ENCODE data around the gene IL10RB.
"Not testable (repeated sequence)": the region's sequence is repeated elsewhere in the genome, so short reads cannot be mapped to it uniquely, and the experiment has no call there.

Gene IL10RB

DNA sequence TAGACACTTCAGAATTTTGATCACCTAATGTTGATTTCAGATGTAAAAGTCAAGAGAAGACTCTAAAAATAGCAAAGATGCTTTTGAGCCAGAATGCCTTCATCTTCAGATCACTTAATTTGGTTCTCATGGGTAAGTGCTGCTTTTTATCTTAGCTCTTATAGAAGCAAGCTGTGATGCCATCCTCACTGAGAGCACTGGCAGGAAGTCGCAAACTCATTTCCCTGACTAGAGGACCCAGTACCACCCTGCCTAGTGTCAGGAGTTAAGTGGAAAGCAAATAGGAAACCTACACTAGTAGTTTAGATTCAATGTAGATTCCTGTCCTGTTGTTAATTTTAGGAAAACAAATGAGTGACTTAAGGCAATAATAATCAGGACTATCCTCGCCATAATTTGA, 24.3 kb upstream of the IL10RB start:
- DNase-seq (ENCODE audit: low spot score) = no peak

GRCh38 chr21:33242846-33243245, 23.3 kb upstream of the IL10RB start:
- not testable (repeated sequence) for DNase-seq (ENCODE audit: low spot score)

- no peak for DNase-seq (ENCODE audit: low spot score)
Observed at GRCh38 chr21:33244082-33244778, 21.9 kb upstream of the IL10RB start.

DNA sequence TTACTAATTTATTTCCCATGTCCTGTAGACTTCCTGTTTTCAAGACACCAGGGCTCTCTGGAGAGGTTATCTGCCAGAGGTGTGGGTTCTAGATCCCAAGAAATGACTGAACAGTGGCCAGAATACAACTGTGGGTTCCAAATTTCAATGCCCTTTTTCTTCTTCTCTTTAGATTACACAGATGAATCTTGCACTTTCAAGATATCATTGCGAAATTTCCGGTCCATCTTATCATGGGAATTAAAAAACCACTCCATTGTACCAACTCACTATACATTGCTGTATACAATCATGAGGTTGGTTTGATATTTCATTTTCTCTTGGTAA, 21.4 kb upstream of the IL10RB start:
- DNase-seq (ENCODE audit: low spot score) = no peak

- DNase-seq (ENCODE audit: low spot score) = no peak
Observed at GRCh38 chr21:33245289-33245918, 20.8 kb upstream of the IL10RB start.

DNA sequence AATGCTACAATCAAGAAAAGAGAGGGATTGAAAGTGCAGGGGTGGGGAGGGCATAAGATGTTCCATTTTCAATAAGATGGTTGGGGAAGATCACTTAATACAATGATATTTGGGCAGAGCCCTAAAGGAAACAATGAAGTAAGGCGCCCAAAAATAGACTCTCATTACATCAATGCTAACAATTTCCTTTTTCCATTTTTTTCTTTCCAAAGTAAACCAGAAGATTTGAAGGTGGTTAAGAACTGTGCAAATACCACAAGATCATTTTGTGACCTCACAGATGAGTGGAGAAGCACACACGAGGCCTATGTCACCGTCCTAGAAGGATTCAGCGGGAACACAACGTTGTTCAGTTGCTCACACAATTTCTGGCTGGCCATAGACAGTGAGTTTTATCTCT, 19.7 kb upstream of the IL10RB start:
- no peak for DNase-seq (ENCODE audit: low spot score)

DNA sequence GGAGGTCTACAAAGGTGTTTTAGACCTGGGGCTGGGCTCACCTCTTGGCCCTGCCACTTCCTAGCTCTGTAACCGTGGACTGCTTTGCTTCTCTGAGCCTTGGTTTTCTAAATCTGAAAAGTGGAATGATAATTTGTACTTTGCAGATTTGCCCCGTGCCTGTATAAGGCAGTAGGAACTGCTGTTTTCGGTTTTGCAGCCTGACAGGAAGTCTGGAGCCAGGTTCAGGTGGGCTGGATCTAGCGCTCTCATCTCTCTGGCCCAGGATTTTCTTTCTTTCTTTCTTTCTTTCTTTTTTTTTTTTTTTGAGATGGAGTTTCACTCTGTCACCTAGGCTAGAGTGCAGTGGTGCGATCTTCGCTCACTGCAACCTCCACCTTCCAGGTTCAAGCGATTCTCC, 19.2 kb upstream of the IL10RB start:
- no peak for DNase-seq (ENCODE audit: low spot score)

GRCh38 chr21:33247599-33247998, 18.6 kb upstream of the IL10RB start:
- no peak for DNase-seq (ENCODE audit: low spot score)

DNA sequence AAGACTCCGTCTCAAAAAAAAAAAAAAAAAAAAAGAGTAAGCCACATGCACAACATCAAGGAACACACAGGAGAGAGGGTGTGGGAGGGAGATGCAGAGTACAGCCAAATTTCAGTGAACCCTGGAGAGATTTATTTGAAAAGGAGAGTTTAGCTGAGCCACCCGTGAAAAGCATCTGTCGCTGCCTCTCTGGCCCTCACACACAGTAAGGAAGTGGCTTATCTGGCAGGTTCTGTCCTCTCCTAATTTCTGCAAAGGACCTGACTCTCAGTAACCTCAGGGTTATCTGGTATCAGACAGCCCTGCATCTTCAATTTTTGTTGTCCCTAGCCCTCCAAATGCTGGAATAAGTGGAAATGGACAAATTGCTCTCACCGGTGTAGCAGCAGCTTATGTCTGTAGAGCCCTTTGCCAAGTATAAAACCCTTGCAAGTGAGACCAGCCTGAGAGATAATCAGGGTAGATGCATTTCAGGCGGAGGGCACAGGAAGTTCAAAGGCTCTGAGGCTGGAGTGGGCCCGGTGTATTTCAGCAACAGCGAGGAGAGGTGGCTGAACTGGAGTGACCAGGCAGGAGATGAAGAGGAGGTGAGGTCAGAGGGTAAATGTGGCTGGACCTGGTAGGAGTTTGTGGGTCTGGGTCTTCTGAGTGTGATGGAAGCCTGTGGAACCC, 16.7 kb upstream of the IL10RB start:
- no peak for DNase-seq (ENCODE audit: low spot score)

DNA sequence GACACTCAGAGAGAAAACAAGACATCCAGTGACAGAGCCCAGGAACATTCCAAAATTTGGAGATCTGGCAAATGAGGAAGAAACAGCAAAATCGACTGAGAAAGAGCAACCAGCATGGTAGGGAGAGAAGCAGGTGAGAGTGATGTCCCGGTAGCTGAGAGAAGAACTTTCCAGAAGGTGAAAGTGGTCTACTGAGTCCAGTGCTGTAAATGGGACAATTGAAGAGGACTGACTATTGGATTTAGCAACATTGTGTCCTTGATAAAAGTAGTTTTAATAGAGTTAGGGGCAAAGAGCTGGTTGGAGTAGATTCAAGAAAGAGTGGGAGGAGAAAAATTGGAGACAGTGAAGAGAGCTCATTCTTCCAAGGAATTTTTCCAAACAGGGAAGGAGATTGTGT, 15.0 kb upstream of the IL10RB start:
- no peak for DNase-seq (ENCODE audit: low spot score)

GRCh38 chr21:33253382-33253781, 12.8 kb upstream of the IL10RB start:
- not testable (repeated sequence) for DNase-seq (ENCODE audit: low spot score)

DNA sequence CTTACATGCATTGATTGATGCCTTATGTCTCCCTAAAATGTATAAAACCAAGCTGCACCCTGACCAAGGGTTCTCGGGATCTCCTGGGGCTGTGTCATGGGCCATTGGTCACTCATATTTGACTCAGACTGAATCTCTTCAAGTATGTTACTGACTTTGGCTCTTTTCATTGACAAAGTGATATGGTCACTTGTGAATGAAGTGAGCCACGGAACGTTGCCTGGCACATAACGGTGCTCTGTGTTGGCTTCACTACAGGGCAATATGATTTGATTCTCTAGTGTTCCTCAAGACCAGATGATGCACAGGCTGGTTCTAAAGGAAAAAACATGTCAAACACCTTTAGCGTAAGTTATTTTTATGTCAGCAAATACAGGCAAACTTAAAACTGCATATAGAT, 11.4 kb upstream of the IL10RB start:
- no peak for DNase-seq (ENCODE audit: low spot score)

GRCh38 chr21:33255404-33255803, 10.8 kb upstream of the IL10RB start:
- DNase-seq (ENCODE audit: low spot score) = no peak

- no peak for DNase-seq (ENCODE audit: low spot score)
Observed at GRCh38 chr21:33256019-33256418, 10.1 kb upstream of the IL10RB start.

DNA sequence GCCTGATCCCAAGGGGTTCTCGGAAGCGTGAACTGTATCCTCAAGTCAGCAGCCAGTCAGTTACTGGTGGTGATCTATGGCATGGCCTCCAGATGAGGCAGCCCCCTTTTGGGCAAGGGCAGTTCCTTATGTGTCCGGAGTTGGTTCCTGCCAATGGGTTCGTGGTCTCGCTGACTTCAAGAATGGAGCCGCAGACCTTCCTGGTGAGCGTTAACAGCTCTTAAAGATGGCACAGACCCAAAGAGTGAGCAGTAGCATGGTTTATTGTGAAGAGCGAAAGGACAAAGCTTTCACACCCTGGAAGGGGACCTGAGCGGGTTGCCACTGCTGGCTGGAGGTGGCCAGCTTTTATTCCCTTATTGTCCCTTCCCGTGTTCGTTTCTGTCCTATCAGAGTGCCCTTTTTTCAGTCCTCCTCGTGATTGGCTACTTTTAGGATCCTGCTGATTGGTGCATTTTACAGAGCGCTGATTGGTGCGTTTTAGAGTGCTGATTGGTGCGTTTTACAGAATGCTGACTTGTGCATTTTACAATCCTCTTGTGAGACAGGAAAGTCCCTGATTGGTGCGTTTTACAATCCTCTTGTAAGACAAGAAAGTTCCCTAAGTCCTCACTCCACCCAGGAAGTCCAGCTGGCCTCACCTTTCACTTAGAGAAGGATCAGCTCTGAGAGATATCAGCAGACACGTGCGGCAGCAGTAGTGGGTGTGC, 8.9 kb upstream of the IL10RB start:
- DNase-seq (ENCODE audit: low spot score) = no peak

GRCh38 chr21:33258475-33258874, 7.7 kb upstream of the IL10RB start:
- no peak for DNase-seq (ENCODE audit: low spot score)

GRCh38 chr21:33259428-33259827, 6.7 kb upstream of the IL10RB start:
- DNase-seq (ENCODE audit: low spot score) = no peak

GRCh38 chr21:33259995-33260394, 6.2 kb upstream of the IL10RB start:
- peak; percentile 59 for DNase-seq (ENCODE audit: low spot score)

- DNase-seq (ENCODE audit: low spot score) = peak; percentile 38
Observed at GRCh38 chr21:33261635-33262034, 4.5 kb upstream of the IL10RB start.

DNA sequence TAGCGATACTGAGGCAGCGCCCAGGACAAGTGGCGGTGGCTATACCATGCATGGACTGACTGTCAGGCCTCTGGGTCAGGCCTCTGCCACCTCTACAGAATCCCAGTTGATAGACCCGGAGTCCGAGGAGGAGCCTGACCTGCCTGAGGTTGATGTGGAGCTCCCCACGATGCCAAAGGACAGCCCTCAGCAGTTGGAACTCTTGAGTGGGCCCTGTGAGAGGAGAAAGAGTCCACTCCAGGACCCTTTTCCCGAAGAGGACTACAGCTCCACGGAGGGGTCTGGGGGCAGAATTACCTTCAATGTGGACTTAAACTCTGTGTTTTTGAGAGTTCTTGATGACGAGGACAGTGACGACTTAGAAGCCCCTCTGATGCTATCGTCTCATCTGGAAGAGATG, 3.2 kb upstream of the IL10RB start:
- DNase-seq (ENCODE audit: low spot score) = no peak

GRCh38 chr21:33264561-33264960, 1.6 kb upstream of the IL10RB start:
- DNase-seq (ENCODE audit: low spot score) = no peak

DNA sequence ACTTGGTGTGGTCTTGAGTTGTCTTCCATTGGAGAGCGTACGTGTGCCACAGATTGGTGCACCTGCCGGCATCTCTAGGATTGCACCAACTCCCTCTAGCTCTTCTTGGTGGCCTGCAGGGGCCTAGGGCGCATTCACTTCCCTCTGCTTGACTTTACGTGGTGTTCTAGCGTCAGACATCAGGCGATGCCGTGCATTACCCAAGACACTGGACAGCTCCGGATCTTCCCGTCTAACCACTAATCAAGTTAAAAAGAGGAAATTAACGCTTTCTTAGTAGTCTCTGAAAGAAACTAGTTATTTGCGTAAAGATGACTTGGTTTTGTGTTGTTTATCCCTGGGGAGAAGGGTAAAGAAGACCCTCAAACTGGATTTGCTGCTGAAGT, 510 bp upstream of the IL10RB start:
- DNase-seq (ENCODE audit: low spot score) = peak; percentile 80

DNA sequence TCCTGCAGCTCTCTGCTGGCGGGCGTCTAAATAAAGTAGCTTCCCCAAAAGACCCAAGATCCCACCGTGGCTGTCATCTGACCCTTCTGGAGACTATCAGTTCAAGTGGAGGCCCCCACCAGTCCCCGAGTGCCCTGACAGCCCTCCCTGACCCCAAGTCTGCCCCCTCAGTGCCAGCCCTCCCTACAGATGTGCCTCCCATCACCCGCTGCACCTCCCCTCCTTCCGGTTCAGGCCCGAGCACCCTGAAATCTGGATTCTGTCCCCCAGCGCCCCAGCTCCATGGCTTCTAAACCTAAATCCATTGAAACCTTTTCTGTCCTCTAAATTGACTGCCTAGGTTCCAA, 595 bp downstream of the IL10RB start:
- DNase-seq (ENCODE audit: low spot score) = no peak
